NCI-H1694 treated with DMSO at 0.1 percent for 48 hours (cell line): ENCODE results near the gene LCK.
"Not testable (repeated sequence)": the region's sequence is repeated elsewhere in the genome, so short reads cannot be mapped to it uniquely, and the experiment has no call there.

Experiments used
- DNase-seq: peaks from one replicate; lab custom pipeline; 2025; lab: John Stamatoyannopoulos, UW

LCK gene

GRCh38 chr1:32240140-32240951 is 10.7 kb upstream of the LCK start:
- peak; percentile 47 for DNase-seq

GRCh38 chr1:32241001-32241763 is 9.9 kb upstream of the LCK start:
- DNase-seq = no peak

- no peak for DNase-seq
These were observed 8.7 kb upstream of the LCK start for GRCh38 chr1:32242341-32242851.

GRCh38 chr1:32246888-32247273 is 4.2 kb upstream of the LCK start, which contains the start of gene FAM167B:
Gene FAM167B, plus strand, starts transcription at chr1:32247222. Its CDS starts 200 bp downstream, at chr1:32247422.
- DNase-seq = no peak

- DNase-seq = no peak
These were observed 3.6 kb upstream of the LCK start for GRCh38 chr1:32247452-32247851.

GRCh38 chr1:32247983-32248889 is 2.8 kb upstream of the LCK start:
- peak; percentile 26 for DNase-seq

GRCh38 chr1:32249831-32250525 is 1.1 kb upstream of the LCK start:
- no peak for DNase-seq

GRCh38 chr1:32255072-32256071 is 4.3 kb downstream of the LCK start:
- DNase-seq = no peak

GRCh38 chr1:32256473-32257226 is 5.6 kb downstream of the LCK start:
- DNase-seq = no peak

GRCh38 chr1:32257227-32257508 is 6.1 kb downstream of the LCK start:
- no peak for DNase-seq

GRCh38 chr1:32263236-32263593 is 12.2 kb downstream of the LCK start:
- DNase-seq = not testable (repeated sequence)

GRCh38 chr1:32263744-32264143 is 12.7 kb downstream of the LCK start:
- no peak for DNase-seq

- DNase-seq = no peak
These were observed 14.8 kb downstream of the LCK start for GRCh38 chr1:32265846-32266245.

- DNase-seq = no peak
These were observed 16.0 kb downstream of the LCK start for GRCh38 chr1:32266921-32267591.

- DNase-seq = no peak
These were observed 18.7 kb downstream of the LCK start for GRCh38 chr1:32269744-32270143.

GRCh38 chr1:32272557-32273390 is 21.7 kb downstream of the LCK start:
- DNase-seq = no peak

GRCh38 chr1:32273391-32274208 is 22.5 kb downstream of the LCK start:
- no peak for DNase-seq
